Measurements from ENCODE around the gene PNPLA7. TPM values are rescaled to one million over a fixed set of nuclear protein-coding genes. Genes with fewer than 3 reads are reported as not detected.
"Not testable (repeated sequence)": the region's sequence is repeated elsewhere in the genome, so short reads cannot be mapped to it uniquely, and the experiment has no call there.

Gene PNPLA7
- total RNA-seq, 1 donor from 2014 or later = 9.7 TPM

DNA sequence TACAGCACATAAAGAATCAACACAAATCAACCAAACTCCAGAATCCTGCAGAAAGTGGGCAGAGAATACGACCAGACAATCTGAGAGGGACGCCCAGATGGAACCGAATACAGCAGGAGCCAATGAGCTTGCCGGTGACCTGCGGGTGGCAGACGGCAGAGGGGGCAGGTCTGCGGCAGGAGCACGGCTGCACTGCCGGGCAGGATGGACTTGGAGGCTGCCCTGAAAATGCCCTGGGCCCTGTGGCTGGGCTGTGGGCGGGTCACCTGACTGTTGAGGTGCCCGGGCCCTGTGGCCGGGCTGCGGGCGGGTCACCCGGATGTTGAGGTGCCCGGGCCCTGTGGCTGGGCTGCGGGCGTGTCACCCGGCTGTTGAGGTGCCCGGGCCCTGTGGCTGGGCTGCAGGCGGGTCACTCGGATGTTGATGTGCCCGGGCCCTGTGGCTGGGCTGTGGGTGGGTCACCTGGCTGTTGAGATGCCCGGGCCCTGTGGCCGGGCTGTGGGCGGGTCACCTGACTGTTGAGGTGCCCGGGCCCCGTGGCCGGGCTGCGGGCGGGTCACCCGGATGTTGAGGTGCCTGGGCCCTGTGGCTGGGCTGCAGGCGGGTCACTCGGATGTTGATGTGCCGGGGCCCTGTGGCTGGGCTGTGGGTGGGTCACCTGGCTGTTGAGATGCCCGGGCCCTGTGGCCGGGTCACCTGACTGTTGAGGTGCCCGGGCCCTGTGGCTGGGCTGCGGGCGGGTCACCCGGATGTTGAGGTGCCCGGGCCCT, 36.2 kb downstream of the PNPLA7 start:
- DNase-seq (ENCODE audit: low spot score) = not testable (repeated sequence)

DNA sequence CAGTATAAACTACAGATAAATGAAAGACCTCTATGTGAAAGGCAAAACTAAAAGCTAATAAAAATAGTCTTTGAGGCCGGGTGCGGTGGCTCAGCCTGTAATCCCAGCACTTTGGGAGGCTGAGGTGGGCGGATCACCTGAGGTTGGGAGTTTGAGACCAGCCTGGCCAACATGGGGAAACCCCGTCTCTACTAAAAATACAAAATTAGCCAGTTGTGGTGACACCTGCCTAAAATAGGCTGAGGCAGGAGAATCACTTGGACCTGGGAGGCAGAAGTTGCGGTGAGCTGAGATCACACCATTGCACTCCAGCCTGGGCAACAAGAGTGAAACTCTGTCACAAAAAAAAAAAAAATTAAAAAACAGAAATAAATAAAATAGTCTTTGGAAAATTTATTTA, 37.1 kb downstream of the PNPLA7 start:
- DNase-seq (ENCODE audit: low spot score) = not testable (repeated sequence)

DNA sequence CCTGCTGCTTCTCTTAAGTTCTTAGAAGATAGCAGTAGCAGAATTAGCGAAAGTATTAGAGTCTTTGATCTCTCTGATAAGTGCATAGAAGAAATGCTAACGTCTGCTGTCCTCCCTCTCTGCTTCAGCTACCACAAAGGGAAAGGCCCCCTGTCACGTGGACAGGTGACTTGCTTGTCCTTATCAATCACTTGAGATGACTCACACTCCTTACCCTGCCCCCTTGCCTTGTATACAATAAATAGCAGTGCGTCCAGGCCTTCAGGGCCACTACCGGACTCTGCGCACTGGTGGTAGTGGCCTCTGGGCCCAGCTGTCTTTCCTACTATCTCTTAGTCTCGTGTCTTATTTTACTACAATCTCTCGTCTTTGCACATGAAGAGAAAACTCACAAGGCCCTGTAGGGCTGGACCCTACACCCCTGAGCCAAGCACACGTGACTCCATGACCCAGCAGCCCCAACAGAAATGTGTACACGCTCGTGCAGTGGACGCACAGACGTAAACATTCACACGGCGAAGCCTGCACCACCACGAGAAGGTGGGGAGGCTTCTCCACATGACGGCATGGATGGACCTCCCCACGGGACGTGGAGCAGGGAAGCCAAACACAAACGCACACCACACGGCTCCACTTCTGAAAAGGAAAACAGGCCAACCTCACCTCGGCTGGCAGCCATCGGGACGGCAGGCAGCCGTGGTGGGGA, 38.3 kb downstream of the PNPLA7 start:
- no peak for DNase-seq (ENCODE audit: low spot score)

DNA sequence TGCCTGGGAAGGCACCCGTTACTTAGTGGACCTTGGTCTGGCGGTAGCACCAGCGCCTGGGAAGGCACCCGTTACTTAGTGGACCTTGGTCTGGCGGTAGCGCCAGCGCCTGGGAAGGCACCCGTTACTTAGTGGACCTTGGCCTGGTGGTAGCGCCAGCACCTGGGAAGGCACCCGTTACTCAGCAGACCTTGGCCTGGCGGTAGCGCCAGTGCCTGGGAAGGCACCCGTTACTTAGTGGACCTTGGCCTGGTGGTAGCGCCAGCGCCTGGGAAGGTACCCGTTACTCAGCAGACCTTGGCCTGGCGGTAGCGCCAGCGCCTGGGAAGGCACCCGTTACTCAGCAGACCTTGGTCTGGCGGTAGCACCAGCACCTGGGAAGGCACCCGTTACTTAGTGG, 39.1 kb downstream of the PNPLA7 start:
- not testable (repeated sequence) for DNase-seq (ENCODE audit: low spot score)

DNA sequence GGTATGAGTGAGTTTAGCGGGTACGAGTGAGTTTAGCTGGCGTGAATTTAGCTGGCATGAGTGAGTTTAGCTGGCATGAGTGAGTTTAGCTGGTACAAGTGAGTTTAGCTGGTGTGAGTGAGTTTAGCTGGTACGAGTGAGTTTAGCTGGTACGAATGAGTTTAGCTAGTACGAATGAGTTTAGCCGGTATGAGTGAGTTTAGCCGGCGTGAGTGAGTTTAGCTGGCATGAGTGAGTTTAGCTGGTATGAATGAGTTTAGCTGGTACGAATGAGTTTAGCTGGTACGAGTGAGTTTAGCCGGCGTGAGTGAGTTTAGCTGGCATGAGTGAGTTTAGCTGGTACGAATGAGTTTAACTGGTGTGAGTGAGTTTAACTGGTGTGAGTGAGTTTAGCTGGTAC, 41.0 kb downstream of the PNPLA7 start:
- DNase-seq (ENCODE audit: low spot score) = no peak

DNA sequence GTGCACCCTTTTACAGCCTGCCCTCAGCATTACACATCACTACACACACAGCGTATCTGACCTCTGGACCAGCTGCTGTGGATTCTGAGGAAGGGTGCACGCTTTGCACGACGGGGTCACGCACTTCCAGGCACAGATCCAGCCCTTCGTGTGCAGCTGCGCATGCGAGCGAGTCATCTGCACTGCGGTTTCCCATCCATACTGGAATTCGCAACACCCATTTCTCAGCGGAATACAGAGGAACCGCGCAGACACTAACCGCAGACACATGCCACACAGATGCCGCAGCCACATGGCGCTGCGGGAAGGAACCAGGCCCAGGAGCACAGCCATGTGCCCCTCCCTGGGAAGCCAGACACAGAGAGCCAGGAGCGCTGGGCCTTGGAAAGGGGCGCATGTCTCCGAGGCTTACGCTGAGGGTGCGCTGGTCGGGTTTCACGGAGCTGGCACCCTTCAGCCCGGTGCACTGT, 43.5 kb downstream of the PNPLA7 start:
- DNase-seq (ENCODE audit: low spot score) = no peak

DNA sequence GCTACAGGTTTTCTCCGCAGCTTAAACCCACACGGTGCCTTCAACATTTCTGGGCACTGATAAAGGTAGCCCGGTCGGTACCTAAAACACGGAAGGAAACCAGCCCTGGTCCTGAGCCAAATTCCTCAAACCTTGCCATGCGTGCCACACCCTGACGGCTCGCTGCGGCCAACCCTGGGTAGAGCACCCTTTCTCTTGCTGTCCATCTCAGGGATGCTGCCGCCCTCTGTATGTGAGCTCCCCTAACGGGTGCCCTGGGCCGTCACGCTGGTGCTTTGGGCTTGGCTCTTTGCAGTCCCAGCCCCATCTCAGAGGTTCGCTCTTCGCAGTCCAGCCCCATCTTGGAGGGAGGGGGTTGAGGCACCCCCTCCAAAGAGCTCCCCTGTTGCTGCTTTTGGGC, 43.9 kb downstream of the PNPLA7 start:
- DNase-seq (ENCODE audit: low spot score) = no peak

DNA sequence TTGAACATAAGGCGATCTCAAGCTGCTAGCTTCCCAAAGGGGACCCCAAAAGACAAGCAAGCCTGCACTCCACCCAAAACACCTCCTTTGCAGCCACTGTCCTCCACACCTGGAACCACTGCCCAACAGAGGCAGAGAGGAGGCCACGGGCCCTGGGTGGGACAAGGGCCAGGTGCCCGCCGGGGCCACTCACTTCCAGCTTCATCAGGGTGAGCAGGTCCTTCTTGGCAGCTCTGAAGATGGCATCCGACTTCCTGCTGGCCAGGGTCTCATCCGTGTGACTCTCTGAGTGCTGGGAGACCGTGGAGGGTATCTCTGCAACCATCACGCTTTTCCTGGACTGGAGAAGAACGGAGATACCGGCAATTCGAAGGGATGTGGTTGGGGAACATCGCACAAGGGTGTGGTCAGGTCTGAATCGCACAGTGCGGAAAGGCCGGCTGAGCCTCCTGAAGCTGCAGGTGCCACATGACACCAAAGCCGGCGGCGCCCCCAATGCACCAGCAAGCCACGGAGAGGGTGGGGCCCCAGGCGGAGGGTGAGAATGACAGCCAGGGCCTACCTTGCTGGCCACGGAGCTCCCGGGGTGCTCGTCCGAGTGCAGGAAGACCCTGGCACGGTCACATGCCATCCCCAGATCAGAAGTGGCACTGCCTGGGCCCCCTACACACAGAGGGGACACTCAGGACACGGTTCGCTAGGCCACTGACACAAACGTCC, 44.6 kb downstream of the PNPLA7 start:
- DNase-seq (ENCODE audit: low spot score) = no peak

DNA sequence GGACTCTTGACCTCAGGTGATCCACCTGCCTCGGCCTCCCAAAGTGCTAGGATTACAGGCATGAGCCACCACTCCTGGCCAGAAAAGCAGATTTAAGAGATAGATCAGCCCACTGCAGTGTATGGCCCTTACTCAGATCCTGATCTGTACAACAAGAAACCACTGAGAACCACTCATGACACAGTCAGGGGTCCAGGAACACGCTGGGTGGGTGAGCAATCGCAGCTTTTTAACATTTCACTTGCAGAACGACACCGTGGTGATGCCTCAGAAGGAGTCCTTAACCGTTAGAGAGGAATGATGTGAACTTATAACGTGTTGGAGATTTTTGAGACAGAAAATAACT, 45.8 kb downstream of the PNPLA7 start:
- DNase-seq (ENCODE audit: low spot score) = no peak

DNA sequence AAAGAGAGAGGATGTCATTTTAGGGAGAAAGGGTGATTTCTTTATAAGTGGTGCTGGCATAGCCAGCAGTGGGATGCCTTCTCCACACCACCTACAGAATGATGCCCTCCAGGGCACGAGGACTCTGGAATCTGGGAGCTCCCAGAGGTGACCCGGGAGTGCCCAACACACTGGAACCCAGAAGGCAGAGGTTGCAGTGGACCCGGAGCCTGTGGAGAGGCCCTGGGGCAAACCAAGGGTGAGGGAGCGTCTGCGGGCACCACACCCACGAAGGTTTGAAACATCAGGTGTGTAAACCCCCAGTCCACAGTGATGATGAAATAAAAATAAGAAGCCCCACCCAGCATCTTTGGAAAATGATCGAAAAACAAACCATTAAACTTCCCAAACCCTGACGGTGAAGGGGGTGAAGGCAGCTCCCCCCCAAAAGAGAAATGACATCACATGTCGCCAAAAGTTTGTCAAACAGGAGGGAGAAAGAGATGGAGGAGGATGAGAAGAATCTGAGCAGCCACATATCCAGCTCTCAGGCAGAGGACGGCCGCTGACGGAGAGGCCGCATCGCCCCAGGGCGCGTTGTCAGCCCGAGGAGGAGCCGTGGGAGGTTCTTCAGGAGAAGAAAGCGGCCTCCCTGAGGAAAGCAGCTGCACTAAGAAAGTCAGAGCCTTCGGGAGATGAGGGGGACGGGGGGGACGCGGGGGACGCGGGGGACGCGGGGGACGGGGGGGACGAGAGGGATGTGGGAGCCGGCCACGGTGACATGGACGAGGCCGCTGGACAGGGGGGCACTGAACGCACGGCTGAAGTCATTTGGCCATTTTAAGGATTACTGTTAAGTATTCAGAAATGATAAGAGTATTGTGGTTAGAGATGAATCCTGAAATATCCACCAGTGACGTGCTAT, 47.9 kb downstream of the PNPLA7 start:
- no peak for DNase-seq (ENCODE audit: low spot score)

DNA sequence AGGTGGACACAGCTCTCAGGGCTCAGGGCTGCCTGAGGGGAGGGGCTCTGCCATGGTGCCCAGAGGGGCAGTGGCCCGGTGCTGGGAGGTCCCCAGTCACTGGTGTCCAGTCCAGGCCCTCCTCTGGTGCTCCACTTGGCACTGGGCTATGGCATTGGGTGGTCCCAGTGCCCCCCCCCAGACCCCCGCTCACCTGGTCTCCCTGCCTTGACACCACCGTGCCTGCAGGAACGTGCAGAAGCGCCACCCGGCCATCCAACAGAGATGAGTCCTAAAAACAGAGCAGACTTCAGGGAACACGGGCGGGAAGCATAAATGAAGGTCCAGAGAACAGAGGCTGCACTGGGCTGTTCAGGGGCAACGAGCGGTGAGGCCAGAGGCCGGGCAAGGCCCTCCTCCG, 48.7 kb downstream of the PNPLA7 start:
- DNase-seq (ENCODE audit: low spot score) = no peak

DNA sequence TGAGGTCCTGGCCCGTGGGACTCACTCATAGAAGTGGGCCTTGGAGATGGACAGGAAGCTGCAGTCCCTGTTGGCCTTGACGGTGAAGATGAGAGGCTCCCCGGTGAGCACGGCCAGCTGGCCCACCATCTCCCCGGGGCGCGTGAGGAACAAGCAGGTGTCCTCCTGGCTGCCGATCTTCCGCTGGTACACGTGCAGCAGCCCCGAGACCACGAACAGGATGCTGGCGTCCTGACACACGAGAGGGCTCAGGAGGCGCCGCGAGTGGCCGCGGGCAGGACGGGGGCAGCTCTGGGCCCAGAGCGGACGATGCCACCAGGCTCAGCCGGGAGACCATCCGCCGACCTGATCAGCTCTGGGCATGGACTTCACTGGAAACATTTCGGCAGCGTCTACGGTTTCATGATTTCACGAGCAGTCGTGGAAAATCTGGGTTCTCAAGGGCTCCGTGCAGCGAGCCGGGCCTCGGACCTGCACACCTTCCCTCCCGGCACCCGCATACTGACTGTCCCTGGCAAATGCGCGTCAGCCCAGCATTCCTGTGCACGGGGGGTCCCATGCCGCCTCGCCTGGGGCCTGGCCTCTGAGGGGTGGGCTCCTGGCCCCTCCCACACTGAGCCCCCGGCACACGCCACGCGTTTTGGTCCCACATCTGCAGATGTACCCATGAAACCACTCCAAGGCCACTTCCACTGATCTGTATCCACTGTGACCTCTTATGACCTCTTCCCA, 49.4 kb downstream of the PNPLA7 start:
- no peak for DNase-seq (ENCODE audit: low spot score)

DNA sequence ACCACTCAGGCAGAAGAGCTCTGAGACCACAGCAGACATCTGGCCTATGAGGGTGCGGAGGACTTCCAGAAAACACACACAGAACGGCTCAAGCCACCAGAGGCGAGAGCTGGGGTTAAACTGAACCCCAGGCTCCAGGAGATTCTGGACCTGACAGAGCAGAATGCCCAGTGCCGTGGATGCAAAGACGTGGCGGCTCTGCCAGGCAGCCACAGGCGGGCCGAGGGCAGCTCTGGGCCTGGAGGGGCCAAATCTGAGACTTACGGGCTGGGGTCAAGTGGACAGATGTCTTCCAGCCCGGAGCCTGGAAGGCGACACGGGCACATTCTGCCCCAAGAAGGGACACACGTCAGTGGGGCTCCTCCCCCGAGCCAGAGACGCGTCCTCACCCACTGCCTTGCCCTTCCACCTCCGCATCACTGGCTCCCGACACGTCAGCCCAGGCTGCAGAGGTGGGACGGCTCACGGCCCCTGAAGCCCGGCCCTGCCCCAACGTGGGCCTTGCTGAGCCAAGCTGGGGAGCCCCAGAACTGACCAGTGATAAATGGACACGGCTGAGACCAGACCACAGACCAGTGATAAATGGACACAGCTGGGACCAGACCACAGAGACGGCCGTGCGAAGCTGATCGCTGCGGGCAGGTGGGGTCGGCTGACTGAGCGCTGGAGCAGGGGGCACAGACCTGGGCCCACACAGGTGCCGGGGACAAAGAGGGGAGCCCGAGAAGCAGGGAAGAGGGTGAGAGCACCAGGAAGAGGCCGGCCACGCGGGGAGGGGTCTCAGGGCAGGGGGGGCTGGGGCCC, 50.1 kb downstream of the PNPLA7 start:
- DNase-seq (ENCODE audit: low spot score) = no peak

DNA sequence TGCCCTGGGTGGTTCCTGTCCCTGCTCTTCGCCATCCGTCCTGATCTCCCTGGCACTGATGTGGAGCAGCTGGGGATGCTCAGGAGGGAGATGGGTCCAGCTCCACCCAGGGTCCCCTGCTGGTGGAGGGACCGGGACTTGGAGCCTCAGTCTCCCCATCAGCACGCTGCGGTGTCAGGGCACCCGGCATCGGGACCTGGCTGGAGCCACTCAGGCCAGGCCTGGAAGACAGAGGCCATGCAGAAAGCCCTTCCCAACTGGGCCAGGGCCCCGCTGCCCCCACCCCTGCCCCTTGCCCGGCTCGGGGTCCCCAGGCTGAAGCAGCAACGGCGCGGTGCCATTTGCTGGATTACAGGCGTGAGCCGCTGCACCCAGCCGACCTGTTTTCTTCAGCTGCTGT, 50.8 kb downstream of the PNPLA7 start:
- no peak for DNase-seq (ENCODE audit: low spot score)

DNA sequence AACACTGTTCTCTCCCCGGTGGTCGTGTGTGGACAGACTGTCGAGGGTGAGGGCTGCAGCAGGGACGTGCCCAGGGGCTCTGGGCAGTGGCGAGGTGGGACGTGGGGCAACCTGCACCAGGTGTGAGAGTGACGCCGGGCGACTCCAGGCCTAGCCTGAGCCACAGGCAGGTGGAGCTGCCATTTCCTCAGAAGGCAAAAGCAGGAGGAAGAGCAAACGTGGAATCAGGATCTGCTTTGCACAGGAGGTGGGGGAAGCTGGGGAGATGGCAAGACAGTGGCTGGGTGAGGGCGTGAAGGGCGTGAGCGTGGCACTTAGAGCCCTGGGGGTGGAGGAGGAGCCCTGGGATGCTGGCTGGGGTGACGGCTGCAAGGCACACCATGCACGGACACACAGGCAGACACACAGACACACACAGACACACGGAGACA, 51.5 kb downstream of the PNPLA7 start:
- no peak for DNase-seq (ENCODE audit: low spot score)

DNA sequence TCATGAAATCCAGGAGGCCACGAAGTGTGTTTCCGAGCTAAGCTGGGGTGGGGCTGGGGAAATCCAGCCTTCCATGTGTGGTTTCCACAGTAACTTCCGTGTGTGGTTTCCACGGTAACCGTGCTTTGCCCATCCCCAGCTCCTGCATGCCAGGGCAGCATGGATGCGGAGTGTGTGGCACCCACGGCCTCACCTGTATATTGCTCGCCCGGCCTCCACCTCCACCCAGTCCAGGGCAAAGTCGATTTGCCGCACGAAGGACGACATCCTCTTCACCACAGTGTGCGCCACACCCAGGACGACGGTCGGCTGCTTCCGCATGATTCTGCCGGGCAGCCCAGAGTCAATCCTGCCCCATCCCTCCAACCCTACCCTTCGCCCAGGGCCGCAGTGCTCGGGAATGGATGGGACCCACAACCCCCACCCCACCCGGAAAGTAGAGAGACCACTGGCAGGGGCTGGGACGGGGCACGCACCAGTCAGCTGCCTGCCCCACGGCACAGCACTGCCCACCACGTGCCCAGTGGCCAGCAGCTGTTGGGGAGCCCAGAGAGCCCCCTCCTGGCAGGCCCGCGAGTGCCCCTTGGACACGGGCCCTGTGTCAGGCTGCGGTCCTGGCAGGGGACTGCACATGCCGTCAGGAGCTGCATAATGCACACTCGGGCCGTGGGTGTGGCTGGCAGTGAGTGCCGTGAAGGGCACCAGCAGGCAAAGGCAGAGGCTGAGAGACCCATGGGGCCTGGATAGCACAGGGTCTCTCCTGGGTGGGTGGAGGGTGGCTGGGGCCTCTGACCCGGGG, 52.1 kb downstream of the PNPLA7 start:
- no peak for DNase-seq (ENCODE audit: low spot score)

DNA sequence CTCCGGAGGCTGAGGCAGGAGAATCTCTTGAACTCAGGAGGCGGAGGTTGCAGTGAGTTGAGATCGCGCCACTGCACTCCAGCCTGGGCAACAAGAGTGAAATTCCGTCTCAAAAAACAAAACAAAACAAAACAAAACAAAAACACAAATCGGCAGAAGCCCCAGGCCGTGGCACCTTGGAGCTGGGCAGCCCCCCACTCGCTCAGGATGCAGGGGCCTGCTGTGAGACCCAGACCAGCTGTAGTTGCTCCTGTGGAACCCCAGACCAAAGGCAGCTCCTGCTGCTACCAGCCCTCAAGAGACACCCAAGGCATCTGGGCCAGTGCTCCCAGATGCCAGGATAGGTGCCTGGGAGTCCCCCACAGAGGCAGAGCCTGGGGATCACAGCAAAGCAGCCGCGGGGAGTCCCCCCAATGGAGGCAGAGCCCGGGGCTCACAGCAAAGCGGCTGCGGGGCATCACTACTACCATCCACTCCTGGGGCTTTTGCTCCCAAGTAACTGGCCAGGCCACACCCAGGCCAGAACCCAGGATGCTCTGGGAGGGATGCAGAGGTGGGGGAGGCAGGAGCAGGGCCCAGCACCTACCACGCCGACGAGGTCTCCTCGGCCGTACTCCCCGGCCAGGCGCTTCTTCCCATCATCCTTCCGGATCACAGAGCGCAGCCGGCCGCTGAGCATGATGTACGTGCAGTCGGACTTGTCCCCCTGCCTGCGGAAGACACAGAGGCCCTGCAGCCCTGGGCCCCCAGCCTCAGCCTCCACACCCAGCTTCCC, 53.4 kb downstream of the PNPLA7 start:
- no peak for DNase-seq (ENCODE audit: low spot score)

DNA sequence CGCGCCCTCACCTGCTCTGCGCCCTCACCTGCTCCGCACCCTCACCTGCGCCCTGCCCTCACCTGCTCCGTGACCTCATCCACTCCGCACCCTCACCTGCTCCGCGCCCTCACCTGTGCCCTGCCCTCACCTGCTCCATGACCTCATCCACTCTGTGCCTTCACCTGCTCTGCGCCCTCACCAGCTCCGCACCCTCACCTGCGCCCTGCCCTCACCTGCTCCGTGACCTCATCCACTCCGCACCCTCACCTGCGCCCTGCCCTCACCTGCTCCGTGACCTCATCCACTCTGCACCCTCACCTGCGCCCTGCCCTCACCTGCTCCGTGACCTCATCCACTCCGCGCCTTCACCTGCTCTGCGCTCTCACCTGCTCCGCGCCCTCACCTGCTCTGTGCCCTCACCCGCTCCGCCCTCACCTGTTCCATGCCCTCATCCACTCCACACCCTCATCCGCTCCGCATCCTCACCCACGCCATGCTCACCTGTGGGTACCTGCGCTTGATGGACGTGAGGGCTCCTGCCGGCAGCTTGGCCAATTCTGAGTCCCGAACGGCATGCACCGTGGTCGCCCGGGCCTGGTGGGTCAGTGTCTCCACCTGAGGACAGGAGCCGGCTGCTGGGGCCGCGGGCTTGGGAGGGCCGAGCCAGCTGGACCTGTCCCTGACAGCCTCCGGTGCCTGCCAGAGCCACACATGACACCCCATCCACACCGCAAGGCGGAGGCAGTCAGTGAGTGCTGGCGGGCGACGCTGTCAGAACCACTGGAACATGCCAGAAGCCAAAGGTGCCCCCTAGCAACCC, 55.5 kb downstream of the PNPLA7 start:
- DNase-seq (ENCODE audit: low spot score) = no peak
